GM18502 (cell line): Measurements from ENCODE around the gene PMPCA.

ENCODE experiments used
- ATAC-seq: cut with Tn5 transposase; IDR thresholded peaks from one replicate; pipeline ENCODE4 v1.9.1; 2021; ENCODE audit warnings: mild to moderate bottlenecking; ENCODE audit not compliant: unreplicated experiment, poor library complexity

Gene PMPCA

DNA sequence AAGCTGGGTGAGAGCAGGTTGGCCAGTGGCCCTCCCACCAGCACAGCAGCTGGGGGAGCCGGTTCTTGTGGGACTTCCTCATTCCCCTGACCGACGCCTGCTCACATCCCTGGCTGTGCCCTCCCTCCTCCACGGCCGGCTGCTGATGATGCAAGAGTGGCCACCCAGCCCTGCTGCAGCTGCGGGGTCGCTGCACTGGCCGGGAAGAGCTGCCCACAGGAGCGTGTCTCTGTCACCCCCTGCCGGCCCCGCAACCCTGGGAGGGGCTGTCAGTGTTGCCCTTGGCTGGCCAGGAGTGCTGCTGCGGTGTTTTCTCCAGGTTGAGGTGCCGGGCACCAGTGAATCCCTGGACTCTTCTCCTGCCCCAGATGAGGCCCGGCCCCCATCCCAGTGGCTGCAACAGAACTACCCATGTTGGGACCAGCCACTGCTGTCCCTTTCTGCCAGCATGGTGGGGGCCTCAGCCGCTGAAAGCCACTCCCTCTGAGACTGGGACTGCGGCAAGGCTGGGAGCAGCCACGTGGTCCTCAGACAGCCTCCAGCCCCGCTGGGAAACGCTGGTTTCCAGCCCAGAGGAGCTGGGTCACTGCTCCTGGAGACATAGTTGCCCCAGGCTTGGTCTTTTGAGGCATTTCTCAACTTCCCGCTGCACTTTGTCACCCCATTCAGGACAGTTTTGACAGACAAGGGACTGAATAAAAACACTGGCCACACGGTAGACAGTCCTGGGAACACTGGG, 37.7 kb upstream of the PMPCA start:
- no peak for ATAC-seq

DNA sequence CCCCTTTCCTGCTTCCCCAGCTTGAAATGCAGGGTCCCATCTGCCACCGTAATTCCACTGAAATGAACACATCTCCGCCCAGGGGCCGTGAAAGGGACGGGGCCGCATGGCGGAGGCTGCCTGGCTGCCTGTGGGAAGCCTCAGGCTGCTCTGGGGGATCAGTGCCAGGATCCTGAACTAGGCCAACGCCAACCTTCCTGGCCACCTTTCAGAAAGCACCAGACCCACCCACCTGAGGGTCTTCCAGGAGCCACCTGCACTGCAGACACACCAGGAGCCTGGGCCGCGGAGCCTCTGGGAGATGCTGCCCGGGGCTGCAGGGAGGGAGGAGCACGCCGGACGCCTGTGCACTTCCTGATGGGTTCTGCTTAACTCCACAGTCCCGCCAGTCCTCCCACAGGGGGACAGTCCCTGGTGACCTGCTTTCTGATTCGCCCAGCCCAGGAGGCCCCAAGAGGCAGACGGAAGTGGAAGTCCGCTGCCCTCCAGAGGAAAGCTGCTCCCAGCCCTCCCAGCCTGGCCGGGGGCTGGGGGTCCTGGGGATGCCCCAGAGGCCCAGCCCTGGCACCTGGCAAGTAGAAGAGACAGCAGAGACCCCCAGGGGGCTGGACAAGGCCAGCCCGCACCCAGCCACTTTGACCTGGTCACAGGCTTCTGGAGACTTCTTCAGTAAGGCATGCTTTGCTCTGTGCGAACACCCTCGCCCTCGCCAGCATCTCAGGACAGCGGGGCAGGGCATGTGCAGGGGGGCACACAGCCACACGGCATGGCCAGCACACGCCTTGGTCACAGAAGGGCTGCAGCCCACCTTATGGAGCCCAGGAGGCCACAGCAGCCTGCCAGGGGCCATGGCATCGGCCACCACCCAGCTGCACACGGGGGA, 36.9 kb upstream of the PMPCA start, which contains the start of gene CARD9:
CARD9 (minus strand) TSS at position 370 of the 883 bp plus-strand sequence. CDS start 1,591 bp downstream, outside the sequence.
- ATAC-seq = no peak

DNA sequence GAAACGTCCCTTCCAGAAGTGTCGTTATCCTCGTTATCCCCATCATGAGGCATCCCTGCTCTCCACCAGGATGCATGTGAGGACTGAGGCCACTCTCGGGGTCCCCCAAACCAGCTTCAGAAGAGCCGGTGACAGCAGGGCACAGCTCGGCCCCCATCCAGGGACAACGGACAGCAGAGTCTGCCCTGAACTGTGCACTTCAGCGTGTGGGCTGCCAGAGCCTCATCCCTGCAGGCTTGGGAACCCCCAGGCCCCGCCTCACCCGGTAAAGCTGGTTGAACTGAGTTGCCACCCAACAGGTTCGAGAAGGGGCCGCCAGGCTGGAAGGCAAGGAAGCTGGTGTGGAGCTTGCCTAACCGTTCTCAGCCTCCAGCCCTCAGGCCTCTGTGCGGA, 36.3 kb upstream of the PMPCA start:
- ATAC-seq = no peak

DNA sequence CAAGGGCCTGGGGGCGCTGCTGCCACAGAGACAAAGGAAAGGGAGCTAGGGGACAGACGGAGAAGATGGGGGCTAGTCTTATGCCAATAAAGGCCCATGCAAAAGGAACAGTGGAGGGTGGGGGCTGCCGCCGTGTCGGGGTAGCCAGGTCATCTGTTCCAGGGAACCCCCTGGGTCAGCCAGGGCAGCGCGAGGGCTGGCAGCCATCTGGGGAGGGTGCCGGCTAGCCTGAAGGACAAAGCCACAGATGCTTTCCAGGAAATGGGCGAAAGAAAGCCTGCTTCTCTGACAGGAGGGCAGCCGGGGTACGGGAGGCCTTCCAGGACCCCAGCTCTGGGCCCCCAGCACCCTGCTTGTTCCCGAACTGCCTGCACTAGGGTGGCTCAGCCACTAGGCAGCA, 35.4 kb upstream of the PMPCA start:
- ATAC-seq = no peak

DNA sequence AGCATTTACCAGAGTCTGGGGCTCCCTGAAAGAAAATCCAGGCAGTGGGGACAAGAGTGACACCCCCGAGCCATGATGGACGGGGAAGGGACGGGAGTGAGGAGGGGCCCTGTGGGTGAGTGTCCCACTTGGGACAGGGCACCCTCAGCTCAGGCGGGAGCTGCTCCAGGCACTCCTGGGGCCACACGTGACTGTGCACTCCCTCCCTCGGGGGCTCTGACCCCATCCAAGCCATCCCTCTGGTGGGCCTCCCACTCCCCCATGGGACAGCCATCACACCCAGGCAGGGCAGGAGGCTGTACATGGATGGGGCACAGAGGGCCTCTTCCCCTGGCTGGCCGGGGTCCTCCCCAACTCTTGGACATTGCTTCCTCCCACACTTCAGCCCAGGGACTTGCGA, 34.0 kb upstream of the PMPCA start:
- ATAC-seq = no peak

DNA sequence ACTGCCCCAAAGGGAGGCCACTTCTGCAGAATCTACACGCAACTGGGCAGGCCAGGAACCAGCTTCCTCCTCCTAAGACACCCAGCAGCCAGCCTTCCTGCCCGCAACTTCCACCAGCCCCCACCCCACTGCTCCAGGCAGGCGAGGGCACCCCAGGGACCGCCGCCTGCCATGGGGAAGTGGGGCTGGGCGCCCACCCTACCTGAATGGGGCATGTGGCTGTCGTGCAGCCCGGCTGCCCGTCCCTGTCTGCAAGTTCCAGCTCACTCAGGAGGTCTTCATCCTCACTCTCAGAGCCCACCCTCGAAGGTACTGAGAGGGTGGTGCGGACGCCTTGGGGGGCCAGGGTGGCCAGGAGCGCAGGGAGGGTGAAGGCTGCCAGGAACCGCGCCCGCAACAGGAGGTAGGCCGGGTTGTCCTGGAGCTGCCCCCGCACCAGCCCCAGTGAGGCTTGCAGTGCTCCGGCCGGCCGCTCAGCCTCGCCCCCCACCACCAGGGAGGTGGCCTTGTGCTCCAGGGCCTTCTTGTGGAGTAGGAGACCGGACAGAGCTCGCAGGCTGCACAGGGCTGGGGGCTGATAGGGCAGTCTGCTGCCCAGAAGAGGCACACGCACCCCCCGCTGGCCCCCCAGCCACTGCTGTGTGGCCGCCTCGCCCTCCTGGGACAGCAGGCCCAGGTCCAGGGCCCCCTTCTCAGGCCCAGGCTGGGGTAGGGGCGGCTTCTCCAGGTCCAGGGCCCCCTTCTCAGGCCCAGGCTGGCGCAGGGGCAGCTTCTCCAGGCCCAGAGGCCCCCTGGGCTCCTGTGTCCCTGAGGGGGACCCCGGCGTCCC, 32.9 kb upstream of the PMPCA start:
- no peak for ATAC-seq

DNA sequence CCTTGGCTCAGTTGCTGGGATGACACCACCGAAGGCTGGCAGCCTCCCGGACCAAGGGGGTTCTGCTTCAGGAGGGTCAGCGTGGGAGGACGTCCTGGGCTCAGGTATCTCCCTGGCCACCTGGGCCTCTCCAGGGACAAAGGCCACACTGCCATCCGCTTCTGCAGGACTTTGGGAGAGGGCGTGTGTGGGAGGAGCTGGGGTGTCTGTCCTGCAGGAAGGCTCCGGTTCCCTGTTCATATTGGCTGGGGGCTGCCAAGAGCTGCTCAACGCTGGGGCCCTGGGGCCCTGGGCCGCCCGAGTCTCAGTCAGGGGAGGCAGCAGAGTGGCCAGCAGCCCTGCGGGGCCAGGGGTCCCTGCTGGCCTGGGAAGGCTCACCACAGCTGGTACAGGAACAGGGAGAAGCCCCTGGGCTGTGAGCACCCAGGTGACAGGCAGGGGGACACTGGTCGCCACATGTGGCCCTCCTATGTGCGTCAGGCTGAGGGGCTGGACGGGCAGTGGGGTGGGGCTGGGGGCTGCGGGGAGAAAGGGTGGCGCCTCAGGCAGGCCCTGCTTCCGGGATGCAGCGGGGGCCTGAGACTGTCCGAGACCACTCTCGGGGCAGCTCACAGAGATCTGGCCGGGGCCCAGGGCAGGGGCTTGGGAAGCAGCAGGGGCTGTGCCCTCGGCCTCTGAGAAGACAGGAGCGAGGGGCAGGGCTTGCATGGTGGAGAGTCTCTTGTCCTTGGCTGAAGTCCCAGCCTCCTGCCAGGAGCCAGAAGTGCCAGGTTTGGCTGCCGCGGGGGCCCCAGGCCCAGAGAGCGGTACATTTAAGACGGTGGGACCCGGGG, 32.1 kb upstream of the PMPCA start:
- no peak for ATAC-seq

DNA sequence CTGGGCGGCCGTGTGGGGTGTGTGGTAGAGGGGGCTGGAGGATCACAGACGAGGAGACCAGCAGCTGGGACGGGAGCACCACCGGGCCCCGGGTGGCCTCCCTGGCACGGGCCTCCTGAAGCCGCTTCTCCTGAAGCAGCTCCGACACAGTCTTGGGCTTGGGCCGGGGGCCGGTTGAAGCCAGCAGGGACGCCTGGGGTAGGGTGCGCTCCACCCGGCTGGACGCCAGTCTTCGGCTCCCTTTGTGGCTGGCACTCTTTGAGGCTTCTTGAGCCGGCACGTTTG, 31.5 kb upstream of the PMPCA start:
- no peak for ATAC-seq

DNA sequence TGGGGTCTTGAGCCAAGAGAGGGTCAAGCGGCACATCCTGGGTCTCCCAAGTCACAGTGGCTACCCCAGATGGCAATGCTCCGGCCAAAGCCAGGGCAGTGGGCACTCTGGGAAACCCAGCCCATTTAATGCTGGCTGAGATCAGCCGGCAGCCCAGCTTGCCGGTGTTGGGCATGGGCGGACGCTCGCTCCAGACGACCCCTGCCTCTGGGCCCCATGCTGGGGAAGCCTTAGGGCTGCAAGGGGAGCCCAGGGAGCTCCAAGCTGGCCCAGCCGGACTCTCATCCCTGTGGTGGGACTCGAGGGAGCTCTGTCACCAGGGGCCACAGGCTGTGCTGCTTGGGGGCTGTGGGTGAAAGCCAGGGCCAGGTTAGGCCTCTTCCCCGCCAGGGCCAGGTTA, 31.1 kb upstream of the PMPCA start:
- ATAC-seq = no peak

DNA sequence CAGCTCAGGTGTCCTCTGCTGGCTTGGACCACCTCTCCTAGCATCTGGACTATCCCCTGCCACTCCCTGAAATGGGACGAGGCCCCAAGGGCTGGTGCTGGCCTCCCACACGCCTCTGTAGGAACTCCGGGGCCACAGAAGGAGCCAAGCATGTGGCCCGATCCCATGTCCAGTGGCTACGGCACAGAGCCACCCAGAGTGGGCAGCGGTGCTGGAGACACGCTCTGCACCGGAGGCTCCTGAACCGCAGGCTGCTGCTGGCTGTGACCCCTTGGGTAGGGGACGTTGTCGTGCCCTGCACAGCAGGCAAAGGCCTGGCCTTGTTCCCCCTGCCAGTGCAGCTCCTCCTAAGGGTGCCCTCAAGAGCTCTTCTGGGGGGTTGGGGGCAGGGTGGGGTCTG, 30.6 kb upstream of the PMPCA start:
- ATAC-seq = no peak

DNA sequence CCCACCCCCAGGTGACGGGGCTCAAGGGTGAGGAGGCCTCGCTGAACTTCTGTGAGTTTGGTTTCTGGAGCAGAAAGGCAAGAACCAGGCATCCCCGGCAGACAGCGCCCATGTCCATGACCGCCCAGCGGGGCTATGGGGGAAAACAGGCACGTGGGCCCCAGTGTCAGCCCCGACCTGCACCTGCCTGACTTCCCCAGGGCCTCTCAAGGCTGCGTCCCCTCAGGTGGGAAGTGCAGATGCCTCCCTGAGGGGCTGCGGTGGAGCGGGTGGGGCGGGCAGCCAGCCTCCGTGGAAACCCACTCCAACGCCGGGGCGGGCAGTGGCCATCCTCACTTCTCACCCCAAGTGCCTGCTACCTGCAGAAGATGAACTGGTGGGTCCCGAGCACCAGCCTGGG, 30.1 kb upstream of the PMPCA start:
- ATAC-seq = no peak

DNA sequence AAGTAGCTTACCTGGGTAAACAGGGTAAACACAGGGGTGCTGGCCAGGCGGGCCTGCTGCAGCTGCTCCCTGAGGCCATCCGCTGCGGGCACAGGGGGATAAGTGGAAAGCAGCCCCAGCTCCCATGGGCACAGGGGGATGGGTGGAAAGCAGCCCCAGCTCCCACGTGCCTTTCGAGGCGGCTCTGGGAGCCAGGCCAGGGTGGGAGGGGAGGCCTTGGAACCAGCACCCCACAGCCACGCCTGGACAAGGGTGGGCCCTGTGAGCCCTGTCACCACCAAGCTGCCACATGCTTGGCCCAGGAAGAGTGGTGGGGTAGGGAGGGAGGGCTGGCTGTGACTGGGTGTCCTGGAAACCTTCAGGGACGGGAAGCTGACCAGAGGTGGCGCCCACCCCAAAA, 29.1 kb upstream of the PMPCA start:
- ATAC-seq = no peak

DNA sequence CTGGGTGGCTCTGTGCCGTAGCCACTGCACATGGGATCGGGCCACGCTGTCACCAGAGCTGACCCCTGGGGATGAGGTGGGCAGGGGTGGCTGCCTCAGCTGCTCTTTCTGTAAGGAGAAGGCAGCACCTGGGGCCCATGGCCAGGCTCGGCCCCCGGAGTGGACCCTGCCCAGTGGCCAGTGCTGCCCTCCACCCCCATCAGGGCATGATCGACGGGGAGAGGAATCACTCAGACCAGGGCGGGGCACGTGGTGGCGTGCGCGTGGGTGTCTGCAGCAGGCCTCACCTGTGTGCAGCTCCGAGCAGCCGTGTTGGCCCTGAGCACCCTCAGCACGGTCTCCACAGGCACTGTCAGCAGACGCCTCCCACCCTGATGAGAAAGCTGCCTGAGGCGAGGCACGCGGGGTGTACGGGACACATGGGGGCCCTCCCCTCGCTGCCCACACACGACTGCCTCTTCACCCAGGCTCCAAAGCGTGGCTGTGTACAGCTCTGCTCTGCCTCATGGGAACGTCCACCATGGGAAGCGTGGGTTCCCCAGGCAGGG, 28.4 kb upstream of the PMPCA start:
- ATAC-seq = no peak

DNA sequence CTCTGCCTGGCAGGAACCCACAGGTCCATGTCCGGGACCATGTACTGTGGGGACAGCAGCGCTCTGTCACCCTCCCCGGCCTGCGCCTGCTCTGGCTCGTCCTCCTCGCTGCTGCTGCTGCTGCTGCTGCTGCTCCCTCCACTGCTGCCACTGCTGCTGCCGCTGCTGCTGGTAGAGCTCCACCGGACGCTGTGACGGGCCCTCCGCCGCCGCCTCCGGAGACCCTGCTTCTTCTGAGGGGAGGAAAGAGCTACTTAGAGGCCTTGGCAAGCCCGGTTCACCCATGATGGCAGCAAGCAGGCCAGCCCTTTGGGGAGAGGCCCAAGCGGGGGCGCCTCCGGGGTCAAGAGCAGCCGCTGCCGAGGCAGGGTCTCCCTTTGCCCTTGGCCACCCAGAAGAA, 27.0 kb upstream of the PMPCA start:
- ATAC-seq = no peak

DNA sequence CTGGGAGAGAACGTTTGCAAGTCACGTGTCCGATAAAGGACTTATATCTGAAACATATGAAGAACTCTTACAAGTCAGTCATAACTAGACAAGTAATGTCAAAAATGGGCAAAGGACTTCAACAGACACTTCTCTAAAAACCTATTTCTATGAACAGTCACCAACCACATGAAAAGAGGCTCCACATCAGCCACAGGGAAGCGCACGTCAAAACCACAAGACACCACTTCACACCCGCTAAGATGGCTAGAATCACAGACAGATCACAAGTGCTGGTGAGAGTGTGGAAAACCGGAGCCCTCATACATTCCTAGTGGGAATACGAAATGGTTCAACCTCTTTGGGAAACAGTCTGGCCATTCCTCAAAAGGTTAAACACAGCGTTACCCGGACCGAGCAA, 25.4 kb upstream of the PMPCA start:
- ATAC-seq = no peak

DNA sequence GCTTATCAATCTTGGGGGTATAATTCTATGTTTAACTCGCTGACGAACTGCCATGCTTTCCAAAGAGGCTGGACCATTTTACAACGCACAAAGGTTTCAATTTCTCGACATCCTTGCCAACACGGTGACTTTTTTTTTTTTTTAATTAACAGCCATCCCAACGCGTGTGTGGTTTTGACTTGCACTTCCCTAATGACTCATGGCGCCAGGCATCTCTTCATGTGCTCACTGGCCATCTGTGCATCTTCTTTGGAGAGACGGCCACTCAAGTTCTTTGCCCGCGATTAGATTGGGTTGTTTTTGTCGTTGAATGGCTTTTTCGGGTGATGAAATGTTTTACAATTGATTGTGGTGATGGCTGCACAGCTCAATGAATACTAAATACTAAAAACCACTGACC, 24.4 kb upstream of the PMPCA start:
- ATAC-seq = no peak

DNA sequence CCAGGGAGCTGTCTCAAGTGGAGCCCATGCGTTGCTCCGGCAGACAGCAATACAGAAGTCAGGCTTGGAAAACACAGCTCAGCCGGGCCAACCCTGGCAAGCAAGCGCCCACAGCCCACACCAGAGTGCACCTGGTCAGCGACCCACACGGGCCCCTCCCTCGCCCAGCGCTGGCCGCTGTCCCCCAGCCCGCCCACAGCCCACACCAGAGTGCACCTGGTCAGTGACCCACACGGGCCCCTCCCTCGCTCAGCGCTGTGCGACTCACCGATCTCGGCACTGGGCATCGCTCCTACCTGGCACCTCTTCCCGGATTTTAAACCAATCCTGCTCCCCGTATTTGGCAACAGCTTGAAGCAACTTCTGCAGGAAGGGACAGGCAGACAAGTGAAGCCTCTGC, 23.2 kb upstream of the PMPCA start:
- ATAC-seq = no peak

DNA sequence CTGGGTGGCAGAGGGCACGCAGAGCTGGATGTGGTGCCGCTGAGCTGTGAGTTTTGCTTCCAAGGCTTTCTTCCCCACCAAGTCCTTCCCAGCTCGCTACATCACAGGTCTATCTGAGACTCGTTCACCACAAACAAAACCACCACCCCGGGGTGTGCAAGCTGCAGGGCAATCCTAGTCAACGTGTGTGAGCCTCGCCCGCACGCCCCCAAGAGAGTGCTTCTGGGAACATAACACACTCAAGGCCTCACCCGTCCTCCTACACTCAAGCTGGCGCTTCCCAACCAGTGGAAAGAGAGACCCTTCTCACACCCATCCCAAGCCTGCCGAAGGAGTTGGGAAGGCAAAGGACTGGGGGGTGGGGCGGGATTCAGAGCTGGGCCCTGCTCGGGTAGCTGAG, 21.1 kb upstream of the PMPCA start:
- ATAC-seq = no peak

DNA sequence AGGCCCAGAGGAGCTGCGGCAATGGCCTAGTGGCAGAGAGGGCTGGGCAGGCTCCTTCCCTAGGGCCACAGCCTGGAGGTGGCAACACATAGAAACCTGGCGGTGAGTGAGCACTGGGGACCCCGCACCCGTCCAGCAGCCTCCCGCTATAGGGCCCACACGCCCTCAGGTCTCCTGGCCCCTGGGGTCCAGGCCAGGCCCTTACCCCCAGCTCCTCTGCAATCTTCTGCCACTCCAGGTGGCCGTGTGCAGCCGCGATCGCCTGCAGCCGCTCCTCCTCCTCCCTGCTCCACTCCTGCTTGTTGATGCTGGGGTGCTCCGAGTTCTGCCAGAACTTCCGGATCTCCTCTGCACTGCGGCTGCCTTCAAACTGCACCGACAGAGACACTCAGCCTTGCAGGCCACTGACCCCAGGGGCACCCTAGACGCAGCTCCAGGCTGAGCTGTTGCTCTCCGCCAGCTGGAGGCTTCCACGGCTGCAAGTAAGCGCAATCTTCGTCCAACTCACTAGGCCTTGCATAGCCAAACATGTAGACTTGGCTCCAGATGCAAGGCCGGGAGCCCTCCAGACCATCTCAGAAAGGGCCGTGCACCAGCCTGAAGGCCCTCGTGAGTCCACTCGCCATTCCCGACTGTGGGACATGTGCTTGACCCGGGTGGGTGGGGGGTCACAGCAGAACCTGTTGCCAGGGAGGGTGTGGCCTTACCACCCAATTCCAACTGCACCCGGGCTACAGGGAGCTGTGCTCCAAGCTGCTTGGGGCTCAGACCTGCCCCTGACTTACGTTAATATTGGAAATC, 18.5 kb upstream of the PMPCA start:
- ATAC-seq = no peak
